Femur (tissue), 1 donor: ENCODE measurements around the gene TRMO.

Experiments
- DNase-seq: peaks from one replicate; pipeline ENCODE4 v3.0.0-alpha.2; 2017

Gene TRMO

GRCh38 chr9:97903177-97903576 is 19.1 kb downstream of the TRMO start:
- DNase-seq: no peak

DNA sequence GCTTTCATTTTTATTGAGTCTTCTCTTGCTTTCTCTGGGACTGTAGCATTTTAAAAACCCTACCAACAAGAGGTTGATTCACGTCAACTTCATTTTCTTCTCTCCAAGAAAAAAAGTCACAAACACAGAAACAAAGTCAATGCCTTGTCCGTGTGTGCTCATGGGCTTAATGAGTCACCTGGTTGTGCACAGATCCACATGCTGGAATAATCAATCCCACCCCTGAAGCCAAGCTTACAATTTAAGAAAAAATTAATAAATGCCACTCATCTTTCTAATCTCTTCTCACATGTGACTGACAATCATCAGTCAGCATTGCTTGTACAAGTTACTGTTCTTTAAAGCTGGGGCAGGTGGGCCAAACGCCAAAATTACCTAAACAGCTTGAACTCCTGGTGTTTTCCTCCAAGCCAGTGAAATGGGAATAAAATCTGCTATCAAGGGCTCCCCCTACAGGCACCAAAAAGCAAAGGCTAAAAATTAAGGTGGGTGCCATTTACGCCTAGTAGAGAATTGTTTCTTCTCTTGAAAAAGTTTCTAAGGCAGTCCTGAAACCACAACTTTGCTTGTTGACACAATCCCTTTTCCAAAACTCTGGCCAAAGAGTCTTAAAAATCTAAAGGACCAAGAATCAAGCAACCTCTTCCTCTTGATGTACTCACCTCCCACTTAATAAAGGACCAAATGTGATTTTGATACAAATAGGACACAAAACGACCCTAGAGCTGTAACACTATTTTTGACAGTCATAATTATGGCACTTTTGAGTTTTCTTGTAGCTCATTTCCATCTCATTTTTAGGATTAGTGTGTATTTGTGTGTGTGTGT is 21.3 kb downstream of the TRMO start:
- DNase-seq: no peak

DNA sequence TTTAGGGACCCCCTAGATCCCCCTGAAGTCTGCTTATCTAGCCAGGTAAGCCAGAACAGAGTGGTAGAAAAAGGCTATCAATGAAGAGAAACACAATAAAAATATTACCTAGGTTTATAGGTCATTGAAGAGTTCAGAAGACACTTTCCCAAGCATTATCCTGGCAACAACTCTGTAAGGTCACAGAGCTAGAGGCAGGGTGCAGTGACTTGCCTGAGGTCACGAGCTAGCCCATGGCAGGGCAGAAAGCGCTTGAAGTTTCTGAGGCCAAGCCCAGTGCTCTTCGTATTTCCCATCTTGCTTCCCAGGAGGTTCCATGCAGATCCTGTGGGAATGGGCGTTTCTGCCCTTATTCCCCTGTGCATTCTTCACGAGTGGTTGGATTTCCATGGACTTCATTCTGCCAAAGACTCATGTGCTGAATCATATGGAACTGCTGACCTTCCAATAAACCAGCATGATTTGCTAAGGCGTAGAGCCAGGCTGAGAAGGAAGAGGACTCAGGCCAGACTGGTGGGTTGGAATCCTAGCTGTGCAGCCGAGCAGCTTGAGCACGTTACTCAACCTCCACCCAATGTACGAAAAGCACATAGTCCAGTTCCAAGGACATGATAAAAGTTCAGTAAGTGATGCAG is 22.1 kb downstream of the TRMO start:
- no peak for DNase-seq

GRCh38 chr9:97895695-97896332 is 26.5 kb downstream of the TRMO start:
- no peak for DNase-seq

GRCh38 chr9:97895211-97895610 is 27.1 kb downstream of the TRMO start:
- DNase-seq: no peak

- DNase-seq: no peak
Observed at GRCh38 chr9:97892421-97892820, 29.9 kb downstream of the TRMO start.

DNA sequence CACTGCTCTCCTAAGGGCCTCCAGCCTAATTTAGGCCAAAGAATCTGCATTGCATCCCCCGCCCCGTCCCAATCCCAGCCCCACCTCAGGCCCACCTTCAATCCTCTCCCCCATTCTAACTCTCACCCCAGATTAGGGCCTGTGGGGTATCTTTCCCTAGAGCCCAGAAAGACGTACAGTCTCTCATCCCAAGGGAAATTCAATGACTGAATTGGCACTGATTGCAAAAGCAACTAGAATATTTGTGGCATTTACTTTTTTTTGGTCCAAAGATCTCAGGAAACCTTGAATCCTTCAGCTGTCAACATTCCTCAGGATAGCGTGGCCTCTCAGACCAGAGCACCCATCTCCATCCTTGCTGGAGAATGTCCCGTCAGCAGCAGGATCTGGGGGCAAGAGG is 30.6 kb downstream of the TRMO start:
- no peak for DNase-seq

DNA sequence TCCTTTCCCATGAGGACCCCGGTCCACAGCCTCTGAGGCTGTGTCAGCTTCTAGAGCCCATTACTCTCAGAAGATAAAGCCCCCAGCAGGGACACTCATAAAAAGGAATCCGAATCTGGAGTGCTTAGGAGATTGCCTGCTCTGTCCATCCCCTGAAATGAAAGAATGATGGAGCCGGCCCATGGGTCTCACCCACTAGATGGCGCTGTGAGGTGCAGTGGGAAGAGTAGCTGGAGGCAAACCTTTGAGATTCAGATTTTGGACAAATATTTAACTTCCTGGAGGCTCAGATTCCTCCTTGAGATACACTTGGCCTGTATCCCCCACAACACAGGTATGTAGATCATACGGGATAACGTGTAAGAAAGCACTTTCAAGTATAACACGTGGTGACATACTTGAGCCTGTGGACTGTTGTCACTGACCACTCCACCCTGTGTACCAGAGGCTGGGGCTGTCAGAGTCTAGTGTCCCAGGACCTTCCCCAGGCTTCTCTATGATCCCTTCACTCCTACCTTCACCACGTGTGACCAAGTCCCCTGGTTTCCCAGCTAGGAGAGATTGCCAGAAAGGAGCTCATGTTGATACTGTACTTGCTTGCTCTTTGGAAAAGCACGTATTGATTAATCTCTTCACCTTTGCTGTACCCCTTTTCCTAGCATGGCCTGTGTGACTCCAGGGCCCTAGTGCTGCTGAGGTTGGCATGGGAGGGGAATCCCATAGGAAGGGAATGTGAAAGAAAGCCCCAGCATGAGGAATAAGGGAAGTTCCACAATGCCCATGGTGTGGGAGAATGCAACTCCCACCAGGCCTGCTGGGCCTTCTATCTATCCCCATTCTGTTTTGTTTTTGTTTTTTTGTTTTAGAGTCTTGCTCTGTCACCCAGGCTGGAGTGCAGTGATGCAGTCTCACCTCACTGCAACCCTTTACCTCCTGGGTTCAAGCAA is 32.1 kb downstream of the TRMO start:
- DNase-seq: no peak

DNA sequence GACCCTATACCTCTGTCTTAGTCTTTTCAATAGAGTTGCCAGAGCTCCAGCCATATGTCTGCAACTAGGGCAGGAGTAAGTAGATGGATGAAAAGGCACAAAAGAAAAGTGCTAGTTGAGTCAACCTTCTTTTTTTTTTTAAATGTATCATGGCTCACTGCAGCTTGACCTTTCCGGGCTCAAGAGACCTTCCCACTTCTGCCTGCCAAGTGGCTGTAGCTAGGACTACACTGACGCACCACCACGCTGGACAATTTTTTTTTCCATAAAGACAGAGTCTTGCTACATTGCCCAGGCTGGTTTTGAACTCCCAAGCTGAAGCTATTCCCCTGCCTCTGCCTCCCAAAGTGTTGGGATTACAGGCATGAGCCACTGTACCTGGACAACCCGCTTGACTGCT is 42.0 kb downstream of the TRMO start:
- no peak for DNase-seq

DNA sequence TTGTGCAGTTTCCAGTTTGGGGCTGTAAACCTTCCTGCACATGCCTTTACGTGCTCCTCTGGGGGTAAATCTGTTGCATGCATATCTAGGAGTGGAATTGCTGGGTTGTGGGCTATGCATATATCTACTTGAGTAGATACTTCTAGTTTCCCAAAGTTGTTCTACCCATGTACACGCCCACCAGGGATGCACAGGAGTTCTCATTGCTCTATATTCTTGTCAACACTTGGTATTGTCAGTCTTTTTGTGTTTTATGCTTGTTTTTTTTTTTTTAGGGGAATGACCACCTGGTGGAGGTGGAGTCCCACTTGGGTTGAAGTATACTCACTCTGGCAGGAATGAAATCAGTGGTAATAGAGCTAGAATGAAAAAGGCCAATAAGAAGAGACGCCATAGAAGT is 46.2 kb downstream of the TRMO start:
- no peak for DNase-seq

DNA sequence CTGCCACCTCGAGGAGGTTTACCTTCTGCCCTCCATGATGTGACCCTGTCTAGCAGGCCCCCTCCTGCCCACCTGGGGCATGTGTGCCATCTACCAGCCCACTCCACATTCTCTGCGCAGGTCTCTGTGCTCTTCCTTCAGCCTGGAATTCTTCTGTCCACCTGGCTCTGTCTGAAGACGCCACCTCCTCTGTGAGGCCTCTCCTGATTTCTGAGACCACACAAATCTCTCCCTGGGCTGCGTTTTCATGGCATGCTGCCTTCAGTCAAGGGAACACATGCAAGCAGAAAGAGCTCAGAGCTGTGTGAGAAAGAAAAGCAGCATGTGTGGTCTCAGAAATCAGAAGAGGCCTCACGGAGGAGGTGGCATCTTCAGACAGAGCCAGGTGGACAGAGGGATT is 47.2 kb downstream of the TRMO start:
- no peak for DNase-seq

DNA sequence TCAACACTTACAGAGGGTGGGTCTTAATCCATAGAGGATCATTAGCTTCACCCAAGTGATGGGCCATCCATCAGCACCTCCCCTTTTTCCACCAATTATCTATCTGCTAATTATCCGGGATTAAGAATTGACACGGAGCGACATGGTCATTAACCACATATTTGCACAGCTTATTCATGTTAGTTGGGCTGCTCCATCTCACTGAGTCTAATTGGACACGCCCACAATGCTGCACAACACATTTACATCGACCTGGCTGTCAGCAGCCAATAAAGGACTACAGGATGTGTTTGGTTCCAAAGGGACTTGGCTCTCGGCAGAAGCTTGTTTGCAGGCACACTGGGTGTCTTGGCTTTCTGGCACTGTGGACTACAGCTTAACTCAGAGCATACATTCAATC is 47.7 kb downstream of the TRMO start:
- no peak for DNase-seq

DNA sequence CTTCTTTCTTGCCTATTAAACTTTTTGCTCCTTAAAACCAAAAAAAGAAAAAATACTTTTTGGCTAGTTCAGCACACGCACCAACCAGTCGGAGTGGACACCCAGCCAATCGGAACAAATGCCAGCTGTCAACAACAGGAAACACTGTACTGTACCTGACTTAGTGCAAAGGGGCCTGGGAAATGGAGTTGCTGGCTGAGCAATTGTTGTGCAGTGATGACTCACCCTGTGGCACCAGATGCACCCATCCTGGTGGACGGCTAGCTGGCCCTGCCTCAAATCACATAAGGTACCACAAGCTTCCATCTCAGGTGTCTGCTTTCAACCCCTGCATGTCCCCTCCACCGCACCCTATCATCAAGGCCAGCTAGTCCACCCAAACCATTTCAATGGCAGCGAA is 48.4 kb downstream of the TRMO start:
- no peak for DNase-seq

DNA sequence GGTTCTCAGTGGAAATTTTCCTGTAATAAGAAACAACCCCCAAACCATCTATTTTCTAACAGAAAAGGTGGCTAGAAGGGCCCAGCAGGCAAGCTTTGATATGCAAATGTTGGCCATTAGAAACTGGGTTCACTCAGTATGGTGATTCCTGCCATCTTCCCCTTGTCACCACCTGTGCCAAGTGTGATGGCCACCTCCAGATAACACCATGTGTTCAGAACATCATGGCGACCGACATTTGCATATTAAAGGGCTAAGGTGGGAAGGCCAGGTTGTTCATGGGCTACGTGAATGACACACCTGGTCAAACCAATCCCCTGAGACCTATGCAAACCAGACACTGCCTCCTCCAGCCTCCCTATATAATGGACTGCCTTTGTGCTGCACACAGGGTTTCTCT is 48.9 kb downstream of the TRMO start:
- DNase-seq: no peak

DNA sequence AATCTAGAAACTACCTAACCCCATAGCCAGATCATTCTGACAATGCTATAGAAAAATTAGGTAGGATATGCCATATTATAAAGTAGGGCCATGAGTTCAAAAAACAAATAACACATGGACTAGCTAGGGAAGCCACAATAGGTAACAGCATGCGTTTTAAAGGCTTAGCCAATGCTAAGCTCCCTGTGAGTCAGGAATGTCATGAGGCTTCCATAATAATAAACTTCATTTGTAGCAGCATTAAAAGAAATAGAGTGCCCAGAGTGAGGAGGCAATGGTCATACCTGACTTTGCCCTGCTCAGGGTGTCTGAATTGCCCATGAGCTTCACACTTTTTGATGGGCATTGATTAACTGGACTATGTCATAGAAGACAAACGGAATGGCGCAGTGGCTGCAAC is 53.4 kb downstream of the TRMO start:
- DNase-seq: no peak

DNA sequence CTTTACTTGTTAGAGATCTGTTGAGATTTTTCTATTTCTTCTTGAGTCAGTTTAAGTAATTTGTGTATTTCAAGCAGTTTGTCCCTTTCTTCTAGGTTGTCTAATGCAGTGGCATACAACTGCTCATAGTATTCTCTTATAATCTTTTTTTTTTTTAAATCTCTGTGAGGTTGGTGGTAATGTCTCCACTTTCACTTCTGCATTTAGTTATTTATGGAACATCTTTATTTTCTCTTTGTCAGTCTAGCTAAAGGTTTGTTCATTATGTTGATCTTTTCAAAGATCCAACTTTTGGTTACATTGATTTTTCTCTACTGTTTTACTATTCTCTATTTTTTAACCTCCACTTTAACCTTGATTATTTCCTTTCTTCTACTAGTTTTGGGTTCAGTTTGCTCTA is 55.5 kb downstream of the TRMO start:
- DNase-seq: no peak

GRCh38 chr9:97866300-97866699 is 56.0 kb downstream of the TRMO start:
- DNase-seq: no peak

DNA sequence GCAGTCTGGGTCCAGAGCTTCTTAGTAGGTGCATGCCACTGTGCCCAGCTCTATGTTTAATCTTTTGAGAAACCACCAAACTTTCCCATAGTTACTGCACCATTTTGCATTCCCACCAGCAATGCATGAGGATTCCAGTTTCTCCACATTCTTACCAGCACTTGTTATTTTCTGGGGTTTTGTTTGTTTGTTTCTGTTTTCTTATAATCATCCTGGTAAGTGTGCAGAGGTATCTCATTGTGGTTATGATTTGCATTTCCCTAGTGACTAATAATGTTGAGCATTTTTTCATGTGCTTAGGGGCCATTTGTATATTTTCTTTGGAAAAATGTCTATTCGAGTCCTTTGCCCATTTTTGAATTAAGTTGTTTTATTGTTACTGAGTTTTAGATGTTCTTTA is 57.9 kb downstream of the TRMO start:
- no peak for DNase-seq

- DNase-seq: no peak
Observed at GRCh38 chr9:97863314-97863713, 59.0 kb downstream of the TRMO start.

DNA sequence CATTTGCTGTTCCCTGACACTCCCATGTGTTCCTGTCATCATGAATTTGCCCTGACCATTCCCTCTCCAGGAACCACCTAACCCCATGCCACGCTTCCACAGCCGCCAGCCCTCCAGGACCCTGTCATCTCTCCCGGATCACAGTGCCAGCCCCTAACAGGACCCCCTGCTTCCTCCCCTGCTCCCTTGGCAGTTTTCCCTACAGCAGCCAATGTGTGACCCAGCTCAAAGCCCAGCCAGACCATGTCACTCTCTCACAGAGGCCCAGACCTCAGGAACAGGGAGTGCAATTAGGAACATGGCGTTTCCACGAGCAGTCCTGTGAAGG is 61.2 kb downstream of the TRMO start:
- DNase-seq: no peak

GRCh38 chr9:97860451-97861147 is 61.7 kb downstream of the TRMO start:
- no peak for DNase-seq

GRCh38 chr9:97859346-97859745 is 63.0 kb downstream of the TRMO start:
- no peak for DNase-seq

DNA sequence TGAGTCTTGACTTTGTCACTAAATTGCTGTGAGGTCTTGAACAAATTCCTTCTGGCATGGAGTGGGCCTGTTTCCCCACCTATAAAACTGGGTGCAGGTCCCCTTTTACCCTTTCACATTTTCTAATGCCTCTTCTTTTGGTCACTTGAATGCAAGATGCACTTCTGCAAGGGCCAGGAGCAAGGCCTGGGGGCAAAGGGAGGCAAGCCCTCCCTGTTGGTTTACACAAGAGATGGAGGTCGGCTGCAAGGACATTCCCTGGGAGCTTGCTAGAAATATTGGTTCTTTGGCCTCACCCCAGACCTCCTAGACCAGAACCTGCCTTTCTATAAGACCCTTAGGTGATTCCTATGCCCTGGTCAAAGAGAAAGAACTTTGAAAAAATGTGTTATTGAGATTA is 63.5 kb downstream of the TRMO start:
- DNase-seq: no peak
